IMR-90 (cell line): Measurements from ENCODE around the gene TMEM231. TPM values are rescaled to one million over a fixed set of nuclear protein-coding genes. Genes with fewer than 3 reads are reported as not detected.

ENCODE experiments used
- ATAC-seq: fragments of 200-7000 bp; cut with Tn5 transposase; 2 replicates; pipeline ENCODE4 v1.9.1; 2020; ENCODE audit warnings: low read depth, mild to moderate bottlenecking, moderate library complexity
- BruUV-seq: library from RNA; stranded (reverse); fragments of 400-500 nt; replicated peaks from 2 replicates; lab custom pipeline; 2021; lab: Mats Ljungman, UMichigan
- CTCF ChIA-PET: fragments of 300-600 bp; formaldehyde crosslinking; extraction: SDS; loops from one replicate; lab custom pipeline; 2021; ENCODE audit warnings: antibody characterized with exemption; lab: Yijun Ruan, JAX
- POLR2A ChIA-PET: fragments of 300-600 bp; sonication (Branson Sonifier 250); formaldehyde crosslinking; loops from one replicate; lab custom pipeline; 2022; ENCODE audit warnings: antibody characterized with exemption; ENCODE audit not compliant: unreplicated experiment; lab: Charles Lee
- DNase-seq: peaks from one replicate; pipeline ENCODE4 v3.0.0; 2013
- H2AFZ ChIP-seq: replicated peaks from 2 replicates; pipeline ENCODE3; 2013; ENCODE audit warnings: low read length, mild to moderate bottlenecking; ENCODE audit not compliant: poor library complexity
- H2AK5ac ChIP-seq: 2 replicates; pipeline ENCODE4 v1.6.1; 2013; ENCODE audit warnings: low read depth, low read length, inconsistent platforms
- H2AK9ac ChIP-seq: replicated peaks from 2 replicates; pipeline ENCODE3; 2013; ENCODE audit warnings: mild to moderate bottlenecking, low read depth, low read length, moderate library complexity; ENCODE audit not compliant: poor library complexity
- H2BK120ac ChIP-seq: 2 replicates; pipeline ENCODE4 v1.6.1; 2013; ENCODE audit warnings: low read depth, low read length, inconsistent platforms
- H2BK15ac ChIP-seq: 3 replicates; pipeline ENCODE4 v1.6.1; 2013; ENCODE audit warnings: low read depth, low read length, inconsistent platforms
- H2BK20ac ChIP-seq: 2 replicates; pipeline ENCODE4 v1.6.1; 2013; ENCODE audit warnings: low read depth, mild to moderate bottlenecking, inconsistent platforms, low read length, moderate library complexity
- H2BK5ac ChIP-seq: 2 replicates; pipeline ENCODE4 v1.6.1; 2013; ENCODE audit warnings: mild to moderate bottlenecking, low read depth, low read length, inconsistent platforms; ENCODE audit not compliant: poor library complexity, severe bottlenecking
- H3K14ac ChIP-seq: replicated peaks from 2 replicates; pipeline ENCODE4 v1.6.1; 2013; ENCODE audit warnings: low read depth, low read length, inconsistent platforms
- H3K18ac ChIP-seq: 2 replicates; pipeline ENCODE4 v1.6.1; 2013; ENCODE audit warnings: low read depth, low read length, control low read depth
- H3K23ac ChIP-seq: 2 replicates; pipeline ENCODE4 v1.6.1; 2013; ENCODE audit warnings: low read depth, low read length, inconsistent platforms
- H3K27ac ChIP-seq: 2 replicates; pipeline ENCODE4 v1.5.1; 2013; ENCODE audit warnings: mild to moderate bottlenecking, control low read depth, low read length; ENCODE audit not compliant: insufficient read depth
- H3K27me3 ChIP-seq: 2 replicates; pipeline ENCODE4 v1.6.1; 2013; ENCODE audit warnings: low read length; ENCODE audit not compliant: control insufficient read depth, insufficient read depth
- H3K36me3 ChIP-seq: 2 replicates; pipeline ENCODE4 v1.6.1; 2013; ENCODE audit warnings: low read length, mixed read lengths; ENCODE audit not compliant: control insufficient read depth, insufficient read depth
- H3K4ac ChIP-seq: 2 replicates; pipeline ENCODE4 v1.6.1; 2013; ENCODE audit warnings: low read depth, low read length, inconsistent platforms
- H3K4me1 ChIP-seq: 2 replicates; pipeline ENCODE4 v1.6.1; 2013; ENCODE audit warnings: low read length, mixed read lengths; ENCODE audit not compliant: control insufficient read depth, insufficient read depth
- H3K4me2 ChIP-seq: 2 replicates; pipeline ENCODE4 v1.6.1; 2013; ENCODE audit warnings: low read depth, mild to moderate bottlenecking, control low read depth, low read length, moderate library complexity
- H3K4me3 ChIP-seq: 2 replicates; pipeline ENCODE4 v1.5.1; 2013; ENCODE audit warnings: low read depth, mild to moderate bottlenecking, control low read depth, low read length, moderate library complexity; ENCODE audit not compliant: insufficient read depth
- H3K56ac ChIP-seq: 2 replicates; pipeline ENCODE4 v1.6.1; 2013; ENCODE audit warnings: low read length, inconsistent platforms; ENCODE audit not compliant: insufficient read depth; ENCODE audit errors: extremely low read depth
- H3K79me1 ChIP-seq, 2 experiments: 2 replicates each; pipeline ENCODE4 v1.6.1; 2013; ENCODE audit warnings: low read length in 2 of 2, inconsistent platforms in 1 of 2, low read depth in 1 of 2
- H3K9ac ChIP-seq: 2 replicates; pipeline ENCODE4 v1.6.1; 2013; ENCODE audit warnings: low read depth, low read length, control low read depth
- H3K9me1 ChIP-seq: 2 replicates; pipeline ENCODE4 v1.6.1; 2013; ENCODE audit warnings: low read length, inconsistent platforms; ENCODE audit not compliant: insufficient read depth
- H3K9me3 ChIP-seq: 2 replicates; pipeline ENCODE4 v1.6.1; 2013; ENCODE audit warnings: low read length; ENCODE audit not compliant: control insufficient read depth, insufficient read depth
- H4K20me1 ChIP-seq: 2 replicates; pipeline ENCODE4 v1.6.1; 2013; ENCODE audit warnings: low read length, inconsistent platforms; ENCODE audit not compliant: insufficient read depth
- H4K5ac ChIP-seq: 2 replicates; pipeline ENCODE4 v1.6.1; 2013; ENCODE audit warnings: mild to moderate bottlenecking, low read depth, low read length, control low read depth
- H4K8ac ChIP-seq, 2 experiments: 2 replicates each; pipeline ENCODE4 v1.6.1; 2013; ENCODE audit warnings: low read depth in 2 of 2, low read length in 2 of 2, control low read depth in 1 of 2, inconsistent platforms in 1 of 2
- H4K91ac ChIP-seq: 2 replicates; pipeline ENCODE4 v1.6.1; 2013; ENCODE audit warnings: low read depth, low read length, inconsistent platforms; ENCODE audit not compliant: insufficient read depth
- NFE2L2 ChIP-seq: fragments of 150-350 bp; IDR thresholded peaks from 2 replicates; pipeline ENCODE4 v1.6.1; 2016; ENCODE audit warnings: low read depth, mild to moderate bottlenecking, low read length
- POLR2A ChIP-seq: IDR thresholded peaks from 2 replicates; pipeline ENCODE4 v1.6.1; 2012; ENCODE audit warnings: mild to moderate bottlenecking, low read depth, low read length
- WGBS, 2 experiments: methylation state at CpG; one replicate each; pipeline versions ENCODE4 v1.1.5 to v1.1.7; 2013; ENCODE audit warnings: missing lambda C conversion rate in 2 of 2; ENCODE audit not compliant: insufficient read length in 1 of 2; ENCODE audit errors: extremely low coverage in 2 of 2; 5-methylcytosine and 5-hydroxymethylcytosine counted together
- dilution Hi-C: fragments of 300-500 bp; cut with HindIII; formaldehyde crosslinking; loops from one replicate; pipeline ENCODE4 v1.14.3; 2018; ENCODE audit warnings: low sequenced_read_pairs; ENCODE audit not compliant: unreplicated experiment
- in situ Hi-C: fragments of 300-500 bp; cut with MboI; formaldehyde crosslinking; loops from 3 replicates; pipeline ENCODE4 v1.14.3; 2019; ENCODE audit warnings: low sequenced_read_pairs, inconsistent platforms, mixed read lengths
- intact Hi-C: fragments of 100-400 bp; cut with micrococcal nuclease; formaldehyde crosslinking; loops from 2 replicates; pipeline ENCODE4 v1.10.0; 2022
- polyA plus RNA-seq, 3 experiments: library from polyadenylated mRNA; depleted of rRNA; stranded (reverse); fragments of >200 nt; gene quantifications; 2 replicates each; pipeline ENCODE4 v1.2.3, GENCODE V29; 2012; ENCODE audit warnings: low replicate concordance in 1 of 3
- total RNA-seq: library from RNA; depleted of rRNA; stranded (reverse); fragments of >200 nt; gene quantifications from 2 replicates; pipeline ENCODE4 v1.2.3, GENCODE V29; 2012

Gene TMEM231
- total and polyA plus RNA-seq, 2 of the 4 experiments (the other 2 are of a cell fraction): 10.6 to 15.4 TPM

DNA sequence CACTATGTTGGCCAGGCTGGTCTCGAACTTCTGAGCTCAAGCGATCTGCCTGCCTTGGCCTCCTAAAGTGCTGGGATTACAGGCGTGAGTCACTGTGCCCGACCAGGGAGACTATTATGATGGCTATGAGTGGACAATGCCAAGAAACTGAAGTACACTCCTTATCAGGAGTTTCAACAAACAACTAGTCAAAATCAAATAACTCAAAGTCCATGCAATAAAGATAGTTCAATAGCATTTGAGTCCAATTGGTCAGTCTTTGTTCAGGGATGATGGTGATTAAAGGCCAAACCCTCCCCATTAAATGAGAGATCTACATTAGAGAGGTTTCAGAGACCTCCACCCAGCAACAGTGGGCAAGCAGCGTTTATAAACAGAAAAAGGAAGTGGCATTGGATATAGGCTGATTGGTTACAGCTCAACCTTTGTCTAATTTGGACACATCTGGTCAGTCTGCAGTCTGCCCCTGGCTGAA is 28.2 kb downstream of the TMEM231 start:
- H2BK120ac ChIP-seq: no peak overlapping the region
- H3K14ac ChIP-seq: no peak overlapping the region
- H3K56ac ChIP-seq: no peak overlapping the region
- TF ChIP-seq POLR2A: no peak
- TF ChIP-seq NFE2L2: no peak
- no peak overlapping the region for H3K23ac ChIP-seq
- H2AK5ac ChIP-seq: no peak overlapping the region
- no peaks in the 10 kb centered on the region for H3K36me3 ChIP-seq
- peaks cover 16% of the 10 kb centered on the region for H3K27me3 ChIP-seq
- ChIA-PET CTCF (no interaction called here), POLR2A (no interaction called here)
- in situ Hi-C loops: no loop called here
- no peak overlapping the region for H3K4me3 ChIP-seq
- dilution Hi-C loops: no loop called here
- H2BK20ac ChIP-seq: no peak overlapping the region
- H3K4me2 ChIP-seq: no peak overlapping the region
- H3K9me1 ChIP-seq: no peaks in the 10 kb centered on the region
- no peak overlapping the region for H2AK9ac ChIP-seq
- DNase-seq (no peak), ATAC-seq (peak; percentile 48)
- H4K91ac ChIP-seq: no peak overlapping the region
- no TSS peak for BruUV-seq
- no peaks in the 10 kb centered on the region; the same call in 1 of the 2 replicates for H3K9me3 ChIP-seq
- H2AFZ ChIP-seq: no peak overlapping the region
- WGBS, 2 experiments: no CpG with 5 or more reads among the region's 5 CpGs
- no peak overlapping the region for H4K8ac ChIP-seq
- H2BK15ac ChIP-seq: no peak overlapping the region
- H3K9ac ChIP-seq: no peak overlapping the region
- H4K20me1 ChIP-seq: no peaks in the 10 kb centered on the region
- no peaks in the 10 kb centered on the region for H3K79me1 ChIP-seq
- no peaks in the 10 kb centered on the region for H3K4me1 ChIP-seq
- no peak overlapping the region for H3K27ac ChIP-seq
- no peak overlapping the region for H3K18ac ChIP-seq
- no peak overlapping the region for H2BK5ac ChIP-seq
- intact Hi-C loops: no loop called here
- H4K5ac ChIP-seq: no peak overlapping the region
- H3K4ac ChIP-seq: no peak overlapping the region
